ENCODE data around the gene KCNA3. TPM values are rescaled to one million over a fixed set of nuclear protein-coding genes. Genes with fewer than 3 reads are reported as not detected.

The KCNA3 gene
- polyA plus RNA-seq, 3 donors, result 4.8 to 7.7 (median 5.6) TPM

GRCh38 chr1:110634086-110634454, 40.7 kb downstream of the KCNA3 start:
- no peaks in the 10 kb centered on the region for H4K20me1 ChIP-seq (ENCODE audit: insufficient read depth, low read length)
- H3K4me2 ChIP-seq (replicated peaks; ENCODE audit: extremely low read depth, low read length, poor library complexity, severe bottlenecking), result no peak overlapping the region
- H2AFZ ChIP-seq (ENCODE audit: insufficient read depth, low read depth, low read length, poor library complexity, severe bottlenecking), result no peak overlapping the region
- WGBS (ENCODE audit: insufficient coverage), result 100% methylated on average over 1 of the region's 1 CpG
- intact Hi-C loops (cut with micrococcal nuclease), result loop anchor here (5.0 to 10.0 kb wide), 4 partner anchors 38 to 241 kb away; partner anchors contain the start of genes CD53 (in 1 of the 2) and KCNA3 (in 1 of the 2)
- no peaks in the 10 kb centered on the region for H3K79me2 ChIP-seq (ENCODE audit: insufficient read depth, low read length)
- no peak for DNase-seq
- no peak for TF ChIP-seq CTCF (IDR thresholded peaks at IDR 0.05)
- peaks cover 37 to 41% of the 10 kb centered on the region in 2 donors for H3K4me1 ChIP-seq (ENCODE audit: control insufficient read depth in 1 of 2, insufficient read depth in 2 of 2, low read length in 2 of 2)
- no peaks in the 10 kb centered on the region for H3K27me3 ChIP-seq (ENCODE audit: control insufficient read depth in 2 of 2, insufficient read depth in 2 of 2, low read length in 2 of 2)
- Mint-ChIP-seq H3K4me3 (no peak overlapping the region), H3K27me3 (ENCODE audit: low read depth in 3 of 3) (no peaks in the 10 kb centered on the region), H3K27ac (peak overlapping the region in 6 of 7 donors; percentile 80 to 92 (median 88)), H3K36me3 (no peaks in the 10 kb centered on the region), H3K4me1 (peaks cover 33% of the 10 kb centered on the region), H3K9me3 (peaks cover 0 to 3% (median 0%) of the 10 kb centered on the region in 7 donors)
- no peaks in the 10 kb centered on the region for H3K36me3 ChIP-seq (replicated peaks in 1 of 2; ENCODE audit: control insufficient read depth in 1 of 2, insufficient read depth in 2 of 2, low read length in 2 of 2)
- no peak overlapping the region for H3K9ac ChIP-seq (ENCODE audit: insufficient read depth, low read length, poor library complexity, severe bottlenecking)
- peak overlapping the region in 1 of 2 donors; percentile 80 for H3K27ac ChIP-seq (ENCODE audit: low read depth in 1 of 2, low read length in 2 of 2)
- no peak overlapping the region for H3K4me3 ChIP-seq (replicated peaks in 1 of 3; ENCODE audit: low read depth in 2 of 3, low read length in 3 of 3)
- no peaks in the 10 kb centered on the region for H3K9me3 ChIP-seq (replicated peaks in 1 of 2; ENCODE audit: control insufficient read depth in 1 of 2, insufficient read depth in 1 of 2, low read length in 2 of 2)

- Histone ChIP-seq H3K4me1 (ENCODE audit: control insufficient read depth in 1 of 2, insufficient read depth in 2 of 2, low read length in 2 of 2) (peaks cover 40 to 43% of the 10 kb centered on the region in 2 donors), H3K9me3 (replicated peaks in 1 of 2; ENCODE audit: control insufficient read depth in 1 of 2, insufficient read depth in 1 of 2, low read length in 2 of 2) (no peaks in the 10 kb centered on the region), H3K27me3 (ENCODE audit: control insufficient read depth in 2 of 2, insufficient read depth in 2 of 2, low read length in 2 of 2) (no peaks in the 10 kb centered on the region), H2AFZ (ENCODE audit: insufficient read depth, low read depth, low read length, poor library complexity, severe bottlenecking) (no peak overlapping the region), H3K4me3 (replicated peaks in 1 of 3; ENCODE audit: low read depth in 2 of 3, low read length in 3 of 3) (no peak overlapping the region), H3K36me3 (replicated peaks in 1 of 2; ENCODE audit: control insufficient read depth in 1 of 2, insufficient read depth in 2 of 2, low read length in 2 of 2) (no peaks in the 10 kb centered on the region), H3K27ac (ENCODE audit: low read depth in 1 of 2, low read length in 2 of 2) (no peak overlapping the region), H3K79me2 (ENCODE audit: insufficient read depth, low read length) (no peaks in the 10 kb centered on the region), H3K4me2 (replicated peaks; ENCODE audit: extremely low read depth, low read length, poor library complexity, severe bottlenecking) (no peak overlapping the region), H3K9ac (ENCODE audit: insufficient read depth, low read length, poor library complexity, severe bottlenecking) (no peak overlapping the region), H4K20me1 (ENCODE audit: insufficient read depth, low read length) (no peaks in the 10 kb centered on the region)
- WGBS (ENCODE audit: insufficient coverage), result 100% methylated on average over 1 of the region's 2 CpGs
- Mint-ChIP-seq H3K36me3 (no peaks in the 10 kb centered on the region), H3K4me1 (peaks cover 37% of the 10 kb centered on the region), H3K4me3 (no peak overlapping the region), H3K27me3 (ENCODE audit: low read depth in 3 of 3) (no peaks in the 10 kb centered on the region), H3K27ac (peak overlapping the region in 3 of 7 donors; percentile 14 to 82 (median 70)), H3K9me3 (peaks cover 0 to 3% (median 0%) of the 10 kb centered on the region in 7 donors)
- no peak for TF ChIP-seq CTCF (IDR thresholded peaks at IDR 0.05)
- no peak for DNase-seq
- intact Hi-C loops (cut with micrococcal nuclease), result loop anchor here (5.0 to 10.0 kb wide), 4 partner anchors 39 to 241 kb away; partner anchors contain the start of genes CD53 (in 1 of the 2) and KCNA3 (in 1 of the 2)
These were observed 41.1 kb downstream of the KCNA3 start for GRCh38 chr1:110633646-110634030.
